Endothelial cell of umbilical vein (primary cell): ENCODE results near the gene CCP110. TPM values are rescaled to one million over a fixed set of nuclear protein-coding genes. Genes with fewer than 3 reads are reported as not detected.

Source experiments
- BruUV-seq: library from RNA; stranded (reverse); fragments of 400-500 nt; replicated peaks from 2 replicates; lab custom pipeline; 2021; lab: Mats Ljungman, UMichigan
- CTCF ChIA-PET: fragments of 300-600, 350-600 bp; sonication (Branson Sonifier 250); formaldehyde crosslinking; loops from one replicate; lab custom pipeline; 2021; ENCODE audit warnings: antibody characterized with exemption, inconsistent platforms; lab: Charles Lee
- POLR2A ChIA-PET: fragments of 300-600, 350-600 bp; sonication (Branson Sonifier 250); formaldehyde crosslinking; loops from one replicate; lab custom pipeline; 2021; ENCODE audit warnings: antibody characterized with exemption, inconsistent platforms; lab: Charles Lee
- DNase-seq: peaks from one replicate; pipeline ENCODE4 v3.0.0-alpha.2; 2011; ENCODE audit warnings: low read depth, low spot score
- FAIRE-seq: peaks from 2 replicates; lab custom pipeline; 2011; peaks lifted over from hg19 to GRCh38; lab: Jason Lieb, UNC
- H2AFZ ChIP-seq: 2 replicates; pipeline ENCODE4 v1.6.0; 2012; ENCODE audit warnings: low read depth, low read length, control low read depth, inconsistent platforms
- H3K27ac ChIP-seq: 2 replicates; pipeline ENCODE4 v1.5.1; 2011; ENCODE audit warnings: low read depth, mild to moderate bottlenecking, control low read depth, low read length, moderate library complexity; ENCODE audit not compliant: insufficient read depth
- H3K27me3 ChIP-seq, 2 experiments: 2 replicates each; pipeline versions ENCODE4 v1.6.0 to v1.6.1; 2011; ENCODE audit warnings: low read length in 2 of 2, mixed read lengths in 1 of 2; ENCODE audit not compliant: control insufficient read depth in 2 of 2, insufficient read depth in 2 of 2
- H3K36me3 ChIP-seq, 2 experiments: 2 replicates in 1 of 2; 3 replicates in 1 of 2; pipeline ENCODE4 v1.5.1; 2011; ENCODE audit warnings: low read length in 2 of 2, mild to moderate bottlenecking in 1 of 2, moderate library complexity in 1 of 2; ENCODE audit not compliant: control insufficient read depth in 2 of 2, insufficient read depth in 2 of 2; ENCODE audit errors: extremely low read depth in 1 of 2
- H3K4me1 ChIP-seq: 3 replicates; pipeline ENCODE4 v1.5.1; 2011; ENCODE audit warnings: mild to moderate bottlenecking, low read length; ENCODE audit not compliant: control insufficient read depth, insufficient read depth; ENCODE audit errors: extremely low read depth
- H3K4me2 ChIP-seq: 2 replicates; pipeline ENCODE4 v1.6.1; 2011; ENCODE audit warnings: low read length, control low read depth, mixed read lengths; ENCODE audit not compliant: insufficient read depth
- H3K4me3 ChIP-seq, 3 experiments: fragments of 200-600 bp in 1 of 3; sonication (generic), shearing (Covaris generic) in 1 of 3; replicated peaks in 1 of 3; 2 replicates each; pipeline ENCODE4 v1.5.1; 2011 to 2016; ENCODE audit warnings: control low read depth in 3 of 3, low read length in 3 of 3, mild to moderate bottlenecking in 2 of 3, inconsistent platforms in 1 of 3, low read depth in 1 of 3, moderate library complexity in 1 of 3; ENCODE audit not compliant: insufficient read depth in 1 of 3
- H3K79me2 ChIP-seq: 2 replicates; pipeline ENCODE4 v1.6.0; 2012; ENCODE audit warnings: low read length, inconsistent platforms; ENCODE audit not compliant: control insufficient read depth, insufficient read depth
- H3K9ac ChIP-seq: replicated peaks from 2 replicates; pipeline ENCODE3; 2011; ENCODE audit warnings: low read length, control low read depth; ENCODE audit not compliant: insufficient read depth; ENCODE audit errors: extremely low read depth
- H3K9me1 ChIP-seq: replicated peaks from 3 replicates; pipeline ENCODE4 v1.6.0; 2011; ENCODE audit warnings: mild to moderate bottlenecking, low read length; ENCODE audit not compliant: control insufficient read depth, insufficient read depth; ENCODE audit errors: extremely low read depth
- H3K9me3 ChIP-seq: replicated peaks from 2 replicates; pipeline ENCODE4 v1.5.1; 2012; ENCODE audit warnings: low read length, inconsistent platforms; ENCODE audit not compliant: control insufficient read depth, insufficient read depth
- H4K20me1 ChIP-seq: replicated peaks from 2 replicates; pipeline ENCODE3; 2011; ENCODE audit warnings: mild to moderate bottlenecking, low read length; ENCODE audit not compliant: control insufficient read depth, insufficient read depth; ENCODE audit errors: extremely low read depth
- CTCF ChIP-seq, 2 donors: IDR thresholded peaks; 1 replicate in 1 of 2; 2 replicates in 1 of 2; pipeline ENCODE4 v1.5.1; 2011; ENCODE audit warnings: low read length in 2 of 2, mild to moderate bottlenecking in 2 of 2, moderate library complexity in 2 of 2, control low read depth in 1 of 2, inconsistent platforms in 1 of 2, low read depth in 1 of 2; ENCODE audit not compliant: insufficient read depth in 1 of 2; ENCODE audit errors: extremely low read depth in 1 of 2
- EZH2 ChIP-seq: IDR thresholded peaks from 2 replicates; pipeline ENCODE4 v1.6.1; 2012; ENCODE audit warnings: borderline replicate concordance, low read depth, mild to moderate bottlenecking, moderate library complexity, low read length, inconsistent platforms; ENCODE audit not compliant: severe bottlenecking
- FOS ChIP-seq: IDR thresholded peaks from 2 replicates; pipeline ENCODE4 v1.6.1; 2011; ENCODE audit warnings: mild to moderate bottlenecking, low read length, moderate library complexity, borderline replicate concordance; ENCODE audit not compliant: insufficient read depth
- GATA2 ChIP-seq: IDR thresholded peaks from 2 replicates; pipeline ENCODE4 v1.7.0; 2011; ENCODE audit warnings: low read depth, mild to moderate bottlenecking, moderate library complexity, mixed read lengths, low read length; ENCODE audit not compliant: insufficient read length, insufficient read depth
- JUN ChIP-seq: IDR thresholded peaks from 2 replicates; pipeline ENCODE4 v1.6.1; 2011; ENCODE audit warnings: borderline replicate concordance, low read depth; ENCODE audit not compliant: insufficient read length, insufficient read depth
- MAX ChIP-seq: IDR thresholded peaks from 2 replicates; pipeline ENCODE4 v1.6.1; 2011; ENCODE audit not compliant: insufficient read depth, insufficient read length
- MYC ChIP-seq: IDR thresholded peaks from one replicate; pipeline ENCODE4 v1.6.1; 2011; ENCODE audit warnings: mild to moderate bottlenecking, low read depth, low read length
- POLR2A ChIP-seq: IDR thresholded peaks from 2 replicates; pipeline ENCODE4 v1.6.1; 2012; ENCODE audit warnings: low read depth, mild to moderate bottlenecking, control low read depth, low read length
- POLR2AphosphoS5 ChIP-seq: IDR thresholded peaks from 2 replicates; pipeline ENCODE4 v1.6.1; 2012; ENCODE audit warnings: low read depth, mild to moderate bottlenecking, control low read depth, low read length, moderate library complexity; ENCODE audit not compliant: insufficient read depth
- dilution Hi-C: fragments of 300-500 bp; cut with MboI; formaldehyde crosslinking; loops from one replicate; pipeline ENCODE4 v1.15.0; 2019; ENCODE audit warnings: low sequenced_read_pairs; ENCODE audit not compliant: extremely low pct_ligation_motif_present
- intact Hi-C: fragments of 100-400 bp; cut with micrococcal nuclease; formaldehyde crosslinking; loops from one replicate; pipeline ENCODE4 v1.10.0; 2022
- polyA plus RNA-seq, 4 experiments: library from polyadenylated mRNA; depleted of rRNA in 3 of 4; stranded (reverse) in 3 of 4; unstranded in 1 of 4; fragments of >200 nt; gene quantifications; 2 replicates each; pipeline versions ENCODE4 v1.2.1 to v1.2.3, GENCODE V29; 2011 to 2012; ENCODE audit warnings: missing spikeins in 1 of 4
- total RNA-seq: library from RNA; stranded (reverse); gene quantifications from 2 replicates; pipeline ENCODE4 v1.2.3, GENCODE V29; 2021

Gene CCP110
- total and polyA plus RNA-seq, 2 donors (not counting 3 experiments of a cell fraction or from before 2014, with no cell fraction given), result 3.7 to 16.5 TPM

DNA sequence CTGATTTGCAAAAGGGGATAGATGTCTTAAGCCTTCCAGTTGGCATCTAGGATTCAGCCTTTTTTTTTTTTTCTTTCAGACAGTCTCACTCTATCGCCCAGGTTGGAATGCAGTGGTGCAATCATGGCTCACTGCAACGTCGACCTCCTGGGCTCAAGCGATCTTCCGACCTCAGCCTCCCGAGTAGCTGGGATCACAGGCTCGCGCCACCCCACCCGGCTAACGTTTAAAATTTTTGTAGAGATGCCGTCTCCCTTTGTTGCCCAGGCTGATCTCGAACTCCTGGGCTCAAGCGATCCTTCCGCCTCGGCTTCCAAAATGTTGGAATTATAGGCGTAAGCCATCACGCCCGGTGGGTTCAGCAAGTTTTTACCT lies 571 bp upstream of the CCP110 start:
- Histone ChIP-seq H3K27me3 (no peaks in the 10 kb centered on the region), H3K36me3 (no peaks in the 10 kb centered on the region), H3K9me3 (no peaks in the 10 kb centered on the region), H3K79me2 (peaks cover 38% of the 10 kb centered on the region), H3K9ac (no peak overlapping the region), H3K4me1 (peaks cover 21% of the 10 kb centered on the region), H3K27ac (no peak overlapping the region), H4K20me1 (no peaks in the 10 kb centered on the region), H2AFZ (no peak overlapping the region), H3K9me1 (no peaks in the 10 kb centered on the region), H3K4me2 (no peak overlapping the region), H3K4me3 (no peak overlapping the region)
- ChIA-PET CTCF (interaction anchor here (1.3 to 3.0 kb wide), 4 partner anchors 15 to 61 kb away, joined by 3 to 28 read pairs (median 12); partner anchors contain the start of gene VPS35L), POLR2A (no interaction called here)
- BruUV-seq, result no TSS peak
- dilution Hi-C loops, result no loop called here
- DNase-seq, result no peak
- TF ChIP-seq GATA2, result no peak
- no peak for TF ChIP-seq FOS
- TF ChIP-seq MYC, result no peak
- TF ChIP-seq EZH2, result no peak
- no peak for TF ChIP-seq POLR2A
- TF ChIP-seq MAX, result no peak
- intact Hi-C loops, result loop anchor here (2.0 to 10.0 kb wide), 7 partner anchors 32 to 718 kb away; partner anchors contain the start of genes ARL6IP1, COQ7, SYT17 and TMC7
- FAIRE-seq, result no peak

DNA sequence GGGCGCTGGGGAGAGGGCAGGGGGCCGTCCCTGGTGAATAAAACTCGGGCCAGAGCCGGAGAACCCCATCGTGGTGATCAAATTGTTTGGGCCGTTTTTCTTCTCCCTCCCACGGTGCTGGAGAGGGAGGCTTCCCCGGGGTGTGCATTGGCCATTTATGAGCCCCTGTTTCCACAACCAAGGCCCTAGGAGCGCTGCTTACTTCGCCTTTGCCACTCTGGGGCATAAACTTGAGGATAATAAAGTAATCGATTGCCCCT lies 544 bp downstream of the CCP110 start:
- CTCF ChIA-PET, result interaction anchor here (0.9 to 3.0 kb wide), 7 partner anchors 16 to 59 kb away, joined by 3 to 28 read pairs (median 4); partner anchors contain the start of gene VPS35L
- dilution Hi-C loops, result no loop called here
- POLR2A ChIA-PET, result interaction anchor here (1.2 kb wide), 1 partner anchor 31 kb away, joined by 3 read pairs; no protein-coding TSS in a partner anchor

More for the DNA sequence above, 544 bp downstream of the CCP110 start:
- H3K9ac ChIP-seq, result peak overlapping the region; percentile 84
- peak overlapping the region; percentile 44 for H3K27ac ChIP-seq
- intact Hi-C loops, result loop anchor here (5.0 to 10.0 kb wide), 6 partner anchors 357 to 719 kb away; partner anchors contain the start of genes ARL6IP1, COQ7, SYT17 and TMC7
- peak overlapping the region; percentile 80 for H2AFZ ChIP-seq
- H3K27me3 ChIP-seq, result no peaks in the 10 kb centered on the region
- no peaks in the 10 kb centered on the region for H3K9me3 ChIP-seq
- no peaks in the 10 kb centered on the region for H3K36me3 ChIP-seq
- TF ChIP-seq FOS (no peak), MAX (no peak), MYC (no peak), POLR2AphosphoS5 (no peak), POLR2A (no peak), GATA2 (no peak), JUN (no peak), EZH2 (no peak), CTCF (IDR thresholded peaks at IDR 0.05; ENCODE audit: extremely low read depth in 1 of 2, insufficient read depth in 1 of 2, low read depth in 1 of 2, low read length in 2 of 2) (no peak)
- no TSS peak for BruUV-seq
- DNase-seq (no peak), FAIRE-seq (no peak)
- no peaks in the 10 kb centered on the region for H3K9me1 ChIP-seq
- peak overlapping the region; percentile 60 to 95 (median 61) for H3K4me3 ChIP-seq
- no peaks in the 10 kb centered on the region for H4K20me1 ChIP-seq
- H3K4me1 ChIP-seq, result peaks cover 21% of the 10 kb centered on the region
- peaks cover 31% of the 10 kb centered on the region for H3K79me2 ChIP-seq
- H3K4me2 ChIP-seq, result peak overlapping the region; percentile 98
